ENCODE measurements around the gene ARL5C.
"Not testable (repeated sequence)": the region's sequence is repeated elsewhere in the genome, so short reads cannot be mapped to it uniquely, and the experiment has no call there.

ARL5C gene

DNA sequence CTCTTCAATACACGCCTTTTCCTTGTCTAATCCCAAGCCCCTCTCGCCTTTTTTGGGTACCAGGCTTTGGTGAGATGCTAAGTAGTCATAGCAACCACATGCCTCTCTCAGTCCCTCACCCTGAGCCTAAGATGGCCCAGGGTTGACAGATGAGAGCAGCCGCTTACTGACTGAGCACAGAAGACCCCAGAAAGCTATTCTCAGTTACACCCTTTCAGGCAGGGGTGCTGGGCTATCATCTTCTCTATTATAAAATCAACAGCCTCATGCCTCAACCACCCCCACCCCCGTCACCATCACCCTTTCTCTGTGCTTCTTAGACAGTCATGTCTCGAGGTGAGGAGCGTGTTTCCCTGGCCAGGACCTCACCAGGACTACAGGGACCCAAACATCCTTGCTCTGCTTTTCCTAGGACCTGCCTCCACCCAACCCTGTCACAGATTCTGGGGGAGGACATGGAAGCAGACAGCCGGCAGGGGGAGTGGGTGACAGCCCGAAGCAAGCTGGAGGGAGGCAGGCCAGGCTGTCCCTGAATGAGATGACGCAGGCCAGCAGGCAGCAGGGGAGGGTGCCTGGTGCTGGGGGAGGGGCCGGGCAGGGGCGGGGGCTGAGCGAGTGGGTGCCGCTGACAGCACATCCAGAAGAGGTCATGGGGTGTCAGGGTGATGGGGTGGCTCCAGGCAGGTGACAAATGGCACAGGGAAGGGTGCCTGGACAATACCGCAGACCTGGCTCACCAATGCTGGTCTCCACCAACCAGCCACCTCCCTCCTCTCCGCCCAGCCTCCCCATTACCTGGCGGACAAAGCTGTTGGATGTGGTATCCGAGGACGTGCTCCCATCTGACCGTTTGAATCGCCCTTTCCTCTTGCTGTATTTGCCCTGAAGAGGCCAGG, 28.4 kb upstream of the ARL5C start:
- DNase-seq (ENCODE audit: low read depth), result no peak

DNA sequence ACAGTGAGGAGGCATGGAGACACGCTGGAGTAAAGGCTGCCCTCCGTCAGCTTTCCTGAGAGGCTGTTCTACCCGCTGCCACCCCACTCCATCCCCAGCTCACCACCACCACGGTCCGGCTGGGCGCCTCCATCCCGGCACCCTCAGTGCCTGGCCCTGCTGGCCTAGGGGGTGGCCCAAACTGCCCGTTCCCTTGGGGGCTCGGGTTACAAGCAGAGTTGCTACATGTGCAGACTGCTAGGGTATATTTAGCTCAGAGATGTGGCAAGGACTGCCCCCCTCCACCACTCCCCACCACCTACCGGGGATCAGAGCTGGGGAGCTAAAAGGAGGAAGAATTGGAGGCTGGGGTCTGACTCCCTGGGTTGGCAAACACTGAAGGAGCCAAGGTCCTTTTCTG, 27.4 kb upstream of the ARL5C start:
- DNase-seq (ENCODE audit: low read depth), result no peak

DNA sequence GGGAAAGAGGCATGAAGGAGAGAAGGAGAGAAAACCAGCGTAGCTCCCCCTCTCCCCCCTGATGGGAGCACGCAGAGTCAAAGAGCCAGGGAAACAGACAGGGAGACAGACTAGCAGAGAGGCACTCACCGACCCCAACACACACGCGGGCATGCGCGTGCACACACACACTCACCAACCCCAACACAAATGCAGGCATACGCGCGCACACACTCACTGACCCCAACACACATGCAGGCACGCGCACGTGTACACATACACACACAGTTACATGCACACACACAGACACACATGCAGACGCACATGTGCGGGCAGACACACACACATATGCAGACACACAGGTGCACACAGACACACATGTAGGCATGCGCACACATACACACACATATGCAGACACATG, 26.9 kb upstream of the ARL5C start:
- DNase-seq (ENCODE audit: low read depth), result no peak

DNA sequence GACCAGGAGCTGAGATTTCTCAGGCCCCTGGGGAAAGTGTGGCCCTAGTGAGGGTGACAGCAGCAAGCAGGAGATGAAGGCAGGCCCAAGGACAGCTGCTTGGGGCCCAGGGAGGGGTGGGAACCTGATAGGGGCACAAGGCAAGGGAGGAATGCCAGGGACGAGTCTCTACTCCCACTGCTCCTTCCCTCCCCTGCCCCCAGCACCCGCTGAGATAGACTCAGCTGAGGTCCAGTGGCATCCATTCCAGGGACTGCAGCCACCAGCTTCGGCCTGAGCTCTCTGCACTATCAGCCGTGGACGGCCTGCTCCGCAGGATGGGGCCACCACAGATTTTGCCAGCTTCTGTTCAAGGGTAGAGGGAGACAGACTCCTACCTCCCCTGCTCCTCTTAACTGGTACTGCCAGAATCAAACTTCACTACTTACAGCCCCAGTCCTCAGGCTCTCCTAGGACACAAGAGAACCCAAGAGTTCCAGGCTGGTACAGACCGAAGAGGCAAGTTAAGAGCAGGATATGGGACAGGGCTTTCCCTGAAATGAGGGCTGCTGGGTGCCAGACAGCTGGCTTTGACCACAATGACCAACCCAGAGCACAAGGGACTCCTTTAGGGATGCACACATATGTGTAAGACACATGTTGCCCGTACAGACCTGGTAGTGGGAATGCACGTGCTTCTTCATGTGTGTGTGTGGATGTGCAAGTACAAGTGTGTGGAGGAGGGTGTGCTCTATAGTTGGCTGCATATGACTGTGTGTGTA, 26.0 kb upstream of the ARL5C start:
- no peak for DNase-seq (ENCODE audit: low read depth)

DNA sequence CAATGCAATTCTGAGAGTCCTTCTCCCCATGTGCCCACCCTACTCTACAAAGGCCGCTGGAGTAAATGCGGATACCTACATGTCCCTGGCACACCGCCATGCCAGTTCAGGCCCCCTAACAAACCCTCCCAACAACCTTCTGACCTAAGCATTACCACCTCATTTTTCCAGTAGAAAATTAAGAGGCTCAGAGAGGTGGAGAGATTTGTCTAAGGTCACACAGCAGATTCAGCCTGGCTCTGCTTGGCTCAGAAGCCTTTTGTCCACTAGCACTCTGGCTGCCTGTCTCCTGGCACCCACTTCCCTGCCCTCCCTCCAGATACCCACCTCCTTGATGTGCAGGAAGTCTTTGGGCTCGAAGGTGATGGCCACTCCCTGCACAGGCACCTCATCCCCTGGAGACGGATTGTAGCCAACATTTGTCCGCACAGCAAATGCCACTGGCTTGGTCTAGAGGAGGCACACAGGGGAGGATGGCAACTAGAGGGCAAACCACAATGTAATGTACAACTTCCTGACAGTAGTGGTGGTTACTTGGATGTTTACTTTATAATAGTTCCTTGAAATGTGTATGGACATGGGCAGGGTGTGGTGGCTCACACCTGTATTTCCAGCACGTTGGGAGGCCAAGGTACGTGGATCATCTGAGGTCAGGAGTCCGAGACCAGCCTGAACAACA, 21.3 kb upstream of the ARL5C start:
- no peak for DNase-seq (ENCODE audit: low read depth)

DNA sequence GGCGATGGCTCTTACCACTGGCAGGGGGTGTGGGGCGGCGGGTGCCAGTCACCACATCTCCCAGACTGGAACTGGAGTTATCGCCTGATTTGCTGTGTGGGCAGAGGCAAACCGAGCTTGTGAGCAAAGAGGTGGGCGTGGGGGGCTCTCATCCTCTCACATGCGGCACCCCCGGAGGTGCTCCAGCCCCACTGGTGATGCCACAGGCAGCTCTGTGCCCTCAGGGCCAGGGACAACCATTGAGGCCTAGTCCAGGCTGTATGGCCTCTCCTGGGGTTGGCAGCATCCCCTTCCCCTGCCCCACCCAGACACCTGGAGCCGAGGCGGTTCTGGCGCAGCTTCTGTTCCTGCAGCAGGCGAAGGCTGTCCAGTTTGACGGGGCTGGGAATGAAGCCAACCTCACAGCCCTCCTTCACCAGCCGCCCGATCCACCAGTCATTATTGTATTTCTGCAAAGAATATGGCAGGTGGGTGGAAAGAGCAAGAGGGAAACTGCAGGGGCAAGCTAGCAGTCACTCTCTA, 20.6 kb upstream of the ARL5C start:
- DNase-seq (ENCODE audit: low read depth), result no peak

DNA sequence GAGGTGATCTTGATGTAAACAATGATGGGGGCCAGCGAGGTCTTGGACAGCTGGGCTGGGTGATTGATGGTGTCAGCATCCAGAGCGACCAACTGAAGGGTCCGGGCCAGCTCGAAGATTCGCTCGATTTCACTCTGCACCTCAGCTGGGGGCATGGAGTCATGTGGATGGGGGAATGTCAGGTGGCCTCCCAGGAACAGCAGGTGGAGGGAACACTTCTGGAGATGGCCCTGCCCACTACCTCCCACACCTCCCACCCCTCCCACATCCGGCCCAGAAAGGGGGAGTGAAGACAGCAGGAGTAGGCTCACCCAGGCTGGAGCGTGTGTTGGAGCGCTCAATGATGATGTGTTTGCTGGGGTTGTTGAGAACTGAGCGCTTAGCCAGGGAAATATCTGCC, 17.8 kb upstream of the ARL5C start:
- DNase-seq (ENCODE audit: low read depth), result no peak

DNA sequence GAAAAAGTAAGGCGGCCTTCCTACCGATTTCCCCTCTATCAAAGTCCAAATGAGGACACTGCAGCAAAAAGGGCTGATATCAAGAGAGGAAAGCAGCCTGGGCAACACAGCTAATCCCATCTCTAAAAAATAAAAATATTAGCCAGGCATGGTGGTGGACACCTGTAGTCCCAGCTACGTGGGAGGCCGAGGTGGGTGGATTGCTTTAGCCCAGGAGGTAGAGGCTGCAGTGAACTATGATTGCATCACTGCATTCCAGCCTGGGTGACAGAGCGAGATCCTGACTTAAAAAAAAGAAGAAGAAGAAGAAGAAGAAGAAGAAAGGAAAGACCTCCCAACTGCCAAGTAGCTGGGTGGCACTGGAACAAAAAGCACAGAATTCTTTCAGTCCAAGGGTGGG, 17.1 kb upstream of the ARL5C start:
- DNase-seq (ENCODE audit: low read depth), result no peak

DNA sequence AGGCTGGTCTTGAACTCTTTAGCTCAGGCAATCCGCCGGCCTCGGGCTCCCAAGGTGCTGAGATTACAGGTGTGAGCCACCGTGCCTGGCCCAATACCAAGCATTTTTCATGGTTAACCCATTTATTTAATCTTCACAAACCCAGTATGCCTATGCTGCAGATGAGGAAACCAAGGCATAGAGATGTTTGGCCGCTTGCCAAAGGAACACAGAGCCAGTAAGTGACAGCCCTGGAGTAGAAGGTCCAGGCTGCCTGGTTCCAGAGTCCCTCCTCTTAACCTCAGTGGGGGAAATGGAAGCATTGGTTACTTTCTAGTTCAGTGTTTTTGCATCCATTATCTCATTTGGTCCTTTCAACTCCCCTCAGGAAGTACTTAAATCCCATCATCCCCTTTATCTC, 15.3 kb upstream of the ARL5C start:
- no peak for DNase-seq (ENCODE audit: low read depth)

DNA sequence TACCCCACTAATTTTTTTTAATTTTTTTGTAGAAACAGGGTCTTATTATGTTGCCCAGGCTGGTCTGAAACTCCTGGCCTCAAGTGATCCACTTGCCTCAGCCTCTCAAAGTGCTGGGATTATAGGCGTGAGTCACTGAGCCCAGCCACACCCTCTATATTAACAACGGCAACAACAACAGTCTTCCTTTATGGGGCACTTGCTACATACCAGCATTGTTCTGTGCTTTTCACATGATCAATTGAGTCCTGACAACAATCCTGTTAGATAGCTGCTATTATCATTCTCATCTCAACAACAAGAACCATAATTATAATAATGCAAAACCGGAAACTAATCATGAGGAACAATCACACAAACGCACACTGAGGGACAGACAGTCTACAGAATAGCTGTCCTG, 12.6 kb upstream of the ARL5C start:
- no peak for DNase-seq (ENCODE audit: low read depth)

DNA sequence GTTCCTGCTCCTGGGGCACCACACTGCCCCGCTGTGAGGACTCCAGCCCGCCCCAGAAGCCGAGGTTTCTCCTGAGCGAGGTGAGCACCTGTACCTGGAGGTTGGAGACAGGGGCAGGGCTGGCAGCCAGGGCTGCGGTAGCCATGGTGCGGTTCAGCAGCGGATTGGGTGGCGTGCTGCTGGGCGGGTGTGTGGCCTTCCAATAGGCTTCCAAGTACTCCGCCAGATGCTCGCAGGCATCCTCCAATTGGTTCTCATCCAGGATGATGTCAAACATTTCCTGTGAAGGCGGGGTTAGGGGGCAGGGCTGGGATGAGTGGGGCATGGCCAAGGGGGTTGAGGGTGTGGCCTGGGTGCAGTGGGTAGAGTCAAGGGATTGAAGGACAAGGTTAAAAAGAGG, 11.3 kb upstream of the ARL5C start:
- no peak for DNase-seq (ENCODE audit: low read depth)

DNA sequence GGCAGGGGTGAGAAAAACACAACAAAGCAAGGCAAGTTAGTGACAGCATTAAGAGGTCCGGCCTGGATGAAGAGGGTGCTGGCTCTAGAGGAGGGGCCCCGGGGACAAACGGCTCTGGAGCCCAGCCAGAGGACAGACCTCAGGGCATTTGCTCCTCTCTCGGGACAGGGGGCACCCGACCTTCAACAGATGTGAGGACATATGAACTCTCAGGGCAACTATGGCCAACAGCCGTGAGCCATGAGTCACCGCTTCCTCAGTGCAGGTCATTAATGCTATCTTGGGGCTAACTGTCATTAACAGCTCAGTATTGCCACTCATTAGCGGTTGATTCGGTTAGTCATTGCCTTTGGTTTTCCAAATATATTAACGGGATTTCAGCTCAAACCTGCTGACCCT, 9.7 kb upstream of the ARL5C start:
- DNase-seq (ENCODE audit: low read depth), result no peak

DNA sequence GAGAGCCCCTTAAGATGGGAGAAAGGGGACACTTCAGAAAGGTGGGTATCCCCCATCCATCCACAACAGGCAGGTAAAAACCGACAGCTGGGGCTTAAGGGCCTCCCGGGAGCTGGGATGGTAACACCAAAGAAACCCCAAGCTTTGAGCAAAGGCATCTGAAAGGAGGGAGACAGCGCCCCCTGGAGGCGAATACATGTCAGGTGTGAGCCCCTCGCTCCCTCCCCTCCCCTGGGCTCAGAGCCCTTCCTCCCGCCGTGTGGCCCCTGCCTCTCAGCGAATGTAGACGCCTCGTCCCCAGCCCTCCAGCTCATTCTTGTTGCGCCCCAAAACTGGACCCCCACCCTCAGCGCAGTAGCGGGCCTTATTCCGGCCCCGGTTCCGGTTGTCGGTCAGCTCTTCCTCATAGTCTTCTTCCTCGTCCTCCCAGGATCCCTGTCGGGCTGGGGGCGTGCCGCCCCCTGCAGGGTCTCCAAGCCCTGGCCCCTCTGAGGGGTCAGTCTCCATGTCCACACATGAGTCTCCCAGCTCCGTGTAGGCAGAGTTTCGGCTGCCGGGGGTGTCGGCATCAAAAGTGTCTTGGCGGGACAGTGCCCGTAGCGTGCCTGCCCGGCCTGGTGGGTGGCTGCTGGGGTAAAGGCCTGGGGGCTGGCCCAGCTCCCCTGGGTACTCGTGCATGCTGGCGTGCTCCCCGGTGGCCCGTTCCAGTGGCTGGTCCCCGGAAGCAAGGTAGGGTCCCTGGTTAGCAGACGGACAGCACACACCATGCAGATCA, 9.1 kb upstream of the ARL5C start:
- DNase-seq (ENCODE audit: low read depth), result no peak

DNA sequence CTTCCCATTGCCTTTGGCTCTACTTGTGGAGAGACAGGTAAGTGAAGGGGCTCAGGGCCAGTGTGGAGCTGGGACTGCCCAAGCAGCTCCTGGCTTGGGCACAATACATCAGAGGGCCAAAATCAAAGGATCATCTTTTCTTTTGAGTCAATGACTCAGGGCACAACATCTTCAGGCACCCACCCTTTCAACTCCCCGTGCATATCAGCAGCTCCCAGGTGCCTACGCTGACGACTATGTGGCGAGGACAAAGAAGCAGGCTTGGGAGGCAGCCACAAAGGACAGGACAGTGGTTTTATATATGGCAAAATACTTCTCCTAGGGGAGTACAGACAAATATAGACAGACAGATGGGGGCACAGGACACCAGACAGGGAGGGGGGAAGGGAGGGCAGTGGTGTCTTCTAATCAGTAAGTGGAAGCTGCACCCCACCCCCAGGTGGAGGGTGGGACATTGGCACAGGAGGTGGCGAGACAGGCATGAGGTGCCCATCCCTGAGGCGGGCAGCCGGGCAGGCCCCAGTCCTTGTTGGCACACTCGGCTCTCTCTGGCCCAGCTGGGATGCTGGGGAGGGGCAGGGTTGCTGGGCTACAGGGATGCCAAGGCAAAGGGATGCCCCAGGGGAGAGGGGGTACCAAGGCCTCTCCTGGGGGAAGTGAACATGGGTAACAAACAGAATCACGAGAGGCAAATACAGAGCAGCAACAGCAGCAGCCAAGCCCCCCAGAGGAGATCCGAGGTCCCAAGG, 7.7 kb upstream of the ARL5C start:
- DNase-seq (ENCODE audit: low read depth), result no peak

DNA sequence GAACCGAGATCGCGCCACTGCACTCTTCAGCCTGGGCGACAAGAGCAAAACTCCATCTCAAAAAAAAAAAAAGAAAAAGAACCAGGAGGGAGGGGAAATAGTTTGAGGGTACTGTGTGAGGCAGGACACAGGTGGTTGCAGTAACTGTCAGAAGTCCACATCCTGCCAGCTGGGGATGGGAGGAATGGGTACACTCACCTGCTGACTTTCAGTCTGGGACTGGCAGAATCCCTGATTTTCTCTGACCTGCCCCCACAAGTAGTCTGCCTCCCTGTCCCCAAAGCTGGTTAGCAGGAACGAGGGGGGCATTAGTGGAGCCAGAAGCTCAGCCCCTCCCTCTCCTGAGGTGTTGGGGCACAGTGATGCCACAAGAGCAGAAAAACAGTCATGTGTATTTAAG, 7.1 kb upstream of the ARL5C start:
- DNase-seq (ENCODE audit: low read depth), result no peak

DNA sequence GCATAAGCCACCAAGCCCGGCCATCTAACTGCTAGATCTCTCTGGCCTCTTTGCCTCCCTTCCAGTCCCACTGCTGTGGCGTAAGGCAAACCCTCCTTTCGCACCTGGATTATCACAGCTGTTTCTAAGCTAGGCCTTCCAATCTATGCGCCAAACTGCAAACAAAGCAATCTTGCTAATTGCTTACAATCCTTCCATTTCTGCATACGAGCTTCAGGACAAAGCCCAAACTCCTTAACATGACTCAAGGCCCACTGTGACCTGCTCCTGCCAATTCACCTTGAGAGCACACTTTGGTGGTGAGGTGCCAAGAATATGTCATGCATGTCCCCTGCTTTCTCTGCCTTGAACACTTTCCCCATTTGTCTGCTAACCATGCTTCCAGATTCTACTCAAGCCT, 6.0 kb upstream of the ARL5C start:
- DNase-seq (ENCODE audit: low read depth), result no peak

DNA sequence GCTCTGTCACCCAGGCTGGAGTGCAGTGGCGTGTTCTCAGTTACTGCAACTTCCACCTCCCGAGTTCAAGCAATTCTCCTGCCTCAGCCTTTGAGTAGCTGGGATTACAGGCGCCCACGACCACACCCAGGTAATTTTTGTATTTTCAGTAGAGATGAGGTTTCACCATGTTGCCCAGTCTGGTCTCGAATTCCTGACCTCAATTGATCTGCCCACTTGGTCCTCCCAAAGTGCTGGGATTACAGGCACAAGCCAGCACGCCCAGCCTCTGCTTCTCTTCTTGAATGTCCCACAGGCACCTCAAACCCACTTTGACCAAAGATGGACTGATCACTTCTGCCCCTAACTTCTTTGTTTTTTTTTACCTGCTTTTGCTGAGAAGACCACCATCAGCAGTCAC, 4.6 kb upstream of the ARL5C start:
- DNase-seq (ENCODE audit: low read depth), result no peak

DNA sequence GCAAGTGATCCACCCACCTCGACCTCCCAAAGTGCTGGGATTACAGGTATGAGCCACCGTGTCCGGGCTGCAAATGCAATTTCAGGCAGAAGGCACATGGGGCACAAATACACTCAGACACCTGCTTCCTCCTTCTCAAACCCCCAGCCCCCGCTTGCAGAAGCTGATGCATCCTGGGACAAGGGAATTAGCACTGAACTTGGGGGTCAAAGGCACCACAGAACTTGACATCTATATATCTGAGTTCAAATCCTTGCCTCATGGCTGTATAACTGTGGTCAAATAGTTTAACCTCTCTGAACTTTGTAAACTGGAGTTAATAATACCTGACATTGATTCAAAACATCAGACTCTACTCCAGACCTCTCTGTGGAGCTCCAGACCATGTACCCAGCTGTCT, 4.1 kb upstream of the ARL5C start:
- DNase-seq (ENCODE audit: low read depth), result no peak

DNA sequence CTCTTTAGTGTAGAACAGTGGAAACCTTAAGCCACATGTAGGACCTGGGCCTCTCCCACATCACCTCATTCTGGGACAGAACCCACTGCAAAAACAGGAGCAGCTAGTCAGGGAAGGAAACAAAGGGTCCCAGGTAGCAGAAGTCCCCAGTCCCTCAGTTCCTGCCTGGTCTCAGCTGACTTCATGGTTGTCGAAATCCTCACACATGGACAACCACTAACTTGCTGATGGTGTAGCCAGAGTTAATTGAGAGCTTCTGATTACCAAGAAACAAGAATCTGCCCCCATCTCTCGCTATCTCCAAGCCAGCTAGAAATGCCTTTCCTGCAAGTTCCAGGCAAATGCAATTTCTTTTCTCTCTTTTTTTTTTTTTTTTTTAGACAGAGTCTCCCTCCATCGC, 3.6 kb upstream of the ARL5C start:
- no peak for DNase-seq (ENCODE audit: low read depth)

DNA sequence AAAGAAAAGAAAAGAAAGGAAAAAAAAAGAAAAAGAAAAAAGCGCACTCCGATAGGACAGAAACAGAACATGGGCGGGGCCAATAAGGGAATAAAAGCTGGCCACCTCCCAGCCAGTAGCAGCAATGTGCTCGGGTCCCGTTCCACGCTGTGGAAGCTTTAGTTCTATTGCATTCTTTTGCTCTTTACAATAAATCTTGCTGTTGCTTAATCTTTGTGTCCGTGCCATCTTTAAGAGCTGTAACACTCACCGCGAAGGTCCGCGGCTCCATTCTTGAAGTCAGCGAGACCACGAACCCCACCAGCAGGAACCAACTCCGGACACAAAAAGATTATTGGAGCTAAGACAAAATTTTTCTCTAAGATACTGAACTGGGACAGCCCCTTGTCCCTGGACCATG, 3.1 kb upstream of the ARL5C start:
- DNase-seq (ENCODE audit: low read depth), result no peak

DNA sequence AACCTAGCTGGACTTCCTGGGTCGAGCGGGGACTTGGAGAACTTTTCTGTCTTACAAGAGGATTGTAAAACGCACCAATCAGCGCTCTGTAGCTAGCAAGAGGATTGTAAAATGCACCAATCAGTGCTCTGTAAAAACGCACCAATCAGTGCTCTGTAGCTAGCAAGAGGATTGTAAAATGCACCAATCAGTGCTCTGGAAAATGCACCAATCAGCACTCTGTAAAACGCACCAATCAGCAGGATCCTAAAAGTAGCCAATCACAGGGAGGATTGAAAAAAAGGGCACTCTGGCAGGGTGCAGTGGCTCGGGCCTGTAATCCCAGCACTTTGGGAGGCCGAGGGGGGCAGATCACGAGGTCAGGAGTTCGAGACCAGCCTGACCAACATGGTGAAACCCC, 2.5 kb upstream of the ARL5C start:
- not testable (repeated sequence) for DNase-seq (ENCODE audit: low read depth)

All from HS-5 (cell line).